Activated CD4-positive, alpha-beta T cell treated with anti-CD3 and anti-CD28 coated beads, Interleukin-2, Interleukin-4, amounts not matched to agents 100 ng/mL and 50 ng/mL, durations not matched to agents 16 hours and 8 hours (primary cell): ENCODE data around the gene ADARB2.

ENCODE experiments used
- DNase-seq: peaks from one replicate; pipeline ENCODE4 v3.0.0-alpha.2; 2020; ENCODE audit warnings: low spot score

Gene ADARB2

DNA sequence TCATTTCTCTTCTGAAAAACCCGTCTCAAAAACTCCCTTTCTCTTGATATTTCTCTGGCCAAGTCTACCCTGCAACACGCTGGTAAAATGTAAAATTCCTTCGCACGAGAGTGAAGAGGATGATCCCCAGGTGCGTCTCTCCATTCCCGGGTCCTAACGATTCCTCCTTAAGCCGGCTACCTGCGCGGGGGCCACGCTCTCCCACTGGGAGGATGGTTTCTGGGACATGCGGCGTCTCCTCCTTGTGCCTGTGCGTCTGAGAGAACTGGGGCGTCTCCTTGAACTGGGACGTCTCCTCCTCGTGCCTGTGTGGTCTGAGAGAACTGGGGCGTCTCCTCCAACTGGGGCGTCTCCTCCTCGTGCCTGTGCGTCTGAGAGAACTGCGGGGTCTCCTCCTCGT is 531.2 kb downstream of the ADARB2 start:
- no peak for DNase-seq

DNA sequence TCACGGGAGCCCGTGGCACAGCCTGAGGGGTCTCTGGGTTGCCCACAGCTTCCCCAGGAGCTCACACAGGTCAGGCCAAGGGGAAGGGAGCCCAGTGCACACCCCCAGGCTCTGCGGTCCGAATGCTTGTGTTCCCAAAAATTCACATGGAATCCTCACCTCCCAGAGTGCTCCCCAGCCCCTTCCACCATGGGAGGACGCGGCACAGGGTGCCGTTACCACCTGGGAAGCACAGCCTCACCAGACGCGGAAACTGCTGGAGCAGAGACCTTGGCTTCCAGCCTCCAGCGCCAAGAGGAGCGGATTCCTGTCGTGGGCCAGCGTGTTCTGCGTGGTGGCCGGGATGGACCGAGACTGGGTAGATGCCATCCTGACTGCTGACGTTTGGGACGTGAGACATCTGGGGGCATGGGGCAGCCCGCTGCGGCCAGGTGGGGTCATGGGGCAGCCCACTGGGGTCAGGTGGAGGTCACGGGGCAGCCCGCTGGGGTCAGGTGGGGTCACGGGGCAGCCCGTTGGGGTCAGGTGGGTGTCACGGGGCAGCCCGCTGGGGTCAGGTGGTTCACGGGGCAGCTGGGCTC is 531.8 kb downstream of the ADARB2 start:
- DNase-seq, result no peak

GRCh38 chr10:1204434-1205326 is 532.6 kb downstream of the ADARB2 start:
- DNase-seq, result no peak

DNA sequence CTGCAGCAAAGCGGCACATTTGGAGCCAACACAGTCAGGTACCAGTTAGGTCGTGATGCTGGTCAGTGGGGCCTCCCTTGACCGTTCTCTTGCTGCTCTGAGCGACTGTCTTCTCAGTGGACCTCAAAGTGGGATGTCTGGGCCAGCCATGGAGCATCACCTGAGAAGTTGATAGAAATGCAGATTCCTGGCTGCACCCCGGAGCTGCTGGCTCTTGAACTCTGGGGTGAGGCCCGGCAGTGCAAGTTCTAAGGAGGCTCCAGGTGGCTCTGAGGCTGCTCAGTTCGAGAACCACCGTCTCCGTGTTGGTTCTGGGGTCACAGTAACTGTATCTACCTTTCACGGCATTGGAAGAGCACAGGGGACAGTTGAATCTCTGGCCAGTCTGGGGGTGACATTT is 533.6 kb downstream of the ADARB2 start:
- no peak for DNase-seq

DNA sequence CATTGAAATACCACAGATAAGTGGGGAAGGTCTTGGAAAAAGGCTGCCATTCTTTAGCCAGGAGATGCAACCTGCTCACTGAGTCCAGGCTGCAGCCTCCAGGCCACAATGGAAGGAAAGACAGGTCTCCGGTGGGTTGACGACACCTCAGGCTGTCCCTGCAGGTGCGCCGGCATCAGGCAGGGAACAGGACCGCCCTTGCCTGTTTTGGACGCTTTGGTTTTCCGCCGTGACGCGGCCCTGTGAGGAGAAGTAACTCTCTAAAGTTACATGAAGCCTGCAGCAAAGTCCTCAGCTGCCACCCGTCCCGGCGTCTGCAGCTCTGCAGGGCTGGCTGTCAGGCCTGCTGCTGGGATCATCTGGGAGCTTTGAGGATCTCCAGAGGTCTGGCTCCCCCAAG is 534.1 kb downstream of the ADARB2 start:
- DNase-seq, result no peak

DNA sequence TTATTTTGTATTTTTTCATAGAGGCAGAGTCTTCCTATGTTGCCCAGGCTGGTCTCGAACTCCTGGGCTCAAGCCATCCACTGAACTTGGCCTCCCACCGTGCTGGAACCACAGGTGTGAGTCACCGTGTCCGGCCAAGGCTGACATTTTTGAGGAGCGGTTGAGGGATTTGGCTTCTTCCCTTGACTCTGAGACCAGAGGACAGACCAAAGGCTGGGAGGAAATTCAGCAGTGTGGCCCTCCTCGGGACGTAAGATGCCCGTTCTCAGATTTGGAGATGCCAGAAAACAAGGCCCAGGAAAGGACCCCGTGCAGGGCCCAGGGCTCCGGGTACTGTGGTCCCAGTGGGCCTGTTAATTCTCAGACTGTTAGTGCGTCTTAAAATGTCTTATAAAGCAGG is 535.0 kb downstream of the ADARB2 start:
- no peak for DNase-seq

- no peak for DNase-seq
Measured at GRCh38 chr10:1200866-1201807, 536.2 kb downstream of the ADARB2 start.

GRCh38 chr10:1199897-1200721 is 537.2 kb downstream of the ADARB2 start:
- DNase-seq, result no peak

- DNase-seq, result no peak
Measured at GRCh38 chr10:1199345-1199673, 538.0 kb downstream of the ADARB2 start.

DNA sequence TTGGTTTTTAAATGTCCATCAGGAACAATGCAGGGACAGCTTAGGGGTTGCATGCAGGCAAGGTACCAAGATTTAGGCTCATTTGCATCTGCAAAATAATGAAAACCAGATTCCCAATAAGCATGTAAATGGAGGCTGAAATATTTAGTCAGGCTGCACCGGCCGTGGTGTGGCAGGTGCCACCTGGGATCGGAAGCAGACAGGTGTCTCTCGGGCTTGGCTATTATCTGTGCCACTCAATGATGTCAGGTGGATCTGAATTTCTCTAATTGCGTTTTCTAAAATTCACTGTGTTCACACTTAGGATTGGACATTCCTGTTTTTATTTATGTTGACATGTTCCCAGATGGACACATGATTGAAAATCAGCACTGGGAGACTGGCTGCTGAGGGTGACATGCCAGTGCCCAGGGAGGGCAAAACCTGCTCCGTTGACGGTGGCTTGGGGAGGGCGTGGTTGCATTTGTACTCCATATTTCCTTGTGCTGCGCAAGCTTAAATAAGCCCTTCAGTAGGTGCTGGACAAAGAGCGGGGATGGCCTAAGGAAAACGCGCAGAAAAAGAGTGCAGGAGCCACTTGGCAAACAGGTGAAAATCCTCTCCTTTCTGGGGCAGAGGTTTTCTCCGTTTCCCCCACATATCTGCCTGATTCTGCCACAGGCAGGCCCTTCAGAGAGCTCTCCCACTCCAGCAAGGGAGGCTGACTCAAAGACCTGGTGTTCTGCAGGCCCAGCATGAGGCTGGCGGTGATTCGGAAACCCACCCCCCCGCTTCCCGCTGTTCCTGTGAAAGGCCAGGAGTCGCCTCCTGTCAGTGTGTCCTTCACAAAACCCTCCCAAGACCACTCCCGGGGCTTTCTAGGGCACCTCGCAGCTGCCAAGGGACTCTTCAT is 538.6 kb downstream of the ADARB2 start:
- no peak for DNase-seq

DNA sequence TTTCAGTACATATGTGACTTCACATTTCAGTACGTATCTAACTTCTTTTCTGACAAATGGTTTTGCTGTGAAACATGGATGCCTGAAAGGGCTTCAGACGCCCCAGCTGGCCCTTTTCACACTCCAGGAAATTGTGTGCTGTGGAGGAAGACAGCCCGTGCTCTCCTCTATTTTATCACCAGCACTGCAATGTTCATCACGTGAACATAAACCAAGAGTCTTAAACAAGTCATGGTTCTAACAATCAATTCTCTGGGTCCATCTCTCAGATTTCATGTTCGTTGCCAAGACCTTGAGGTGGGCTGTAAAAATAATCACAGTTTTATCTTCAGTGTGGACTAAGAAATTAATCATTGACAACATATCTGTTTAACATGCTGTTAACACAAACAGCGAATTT is 539.9 kb downstream of the ADARB2 start:
- no peak for DNase-seq

DNA sequence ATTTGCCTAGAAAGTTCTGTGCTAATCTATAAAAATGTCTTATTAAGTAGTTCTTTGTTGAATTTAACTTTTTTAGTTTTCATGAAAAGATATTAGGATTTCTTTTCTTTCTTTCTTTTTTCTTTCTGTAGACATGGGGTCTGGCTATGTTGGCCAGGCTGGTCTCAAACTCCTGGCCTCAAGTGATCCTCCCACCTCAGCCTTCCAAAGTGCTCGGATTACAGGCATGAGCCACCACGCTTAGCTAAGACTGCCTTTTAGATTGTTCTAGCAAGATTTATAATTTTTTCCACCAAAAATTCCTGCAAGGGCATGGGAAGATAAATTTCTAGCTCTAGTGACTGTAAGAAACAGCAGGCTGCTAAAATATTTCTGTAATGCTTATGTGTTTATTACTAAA is 540.7 kb downstream of the ADARB2 start:
- DNase-seq, result no peak

DNA sequence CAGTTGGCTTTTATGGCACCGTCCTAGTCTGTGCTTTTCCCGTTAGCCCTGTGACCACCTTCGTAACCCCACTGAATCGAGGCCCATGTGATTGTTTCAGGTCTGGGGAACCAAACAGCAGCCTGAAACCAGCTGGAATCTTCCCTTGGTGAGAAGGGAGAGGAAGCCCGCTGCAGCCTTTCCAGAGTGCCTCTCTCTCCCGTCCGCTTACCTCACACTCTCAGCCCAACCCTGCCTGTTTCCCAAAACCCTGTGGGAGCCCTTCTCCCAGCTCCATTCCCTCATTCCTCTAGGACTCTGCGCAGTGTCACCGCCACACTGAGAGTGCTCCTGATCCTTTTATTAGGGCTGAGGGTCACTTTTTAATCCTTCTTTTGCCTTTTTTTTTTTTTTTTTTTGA is 541.5 kb downstream of the ADARB2 start:
- DNase-seq, result no peak

DNA sequence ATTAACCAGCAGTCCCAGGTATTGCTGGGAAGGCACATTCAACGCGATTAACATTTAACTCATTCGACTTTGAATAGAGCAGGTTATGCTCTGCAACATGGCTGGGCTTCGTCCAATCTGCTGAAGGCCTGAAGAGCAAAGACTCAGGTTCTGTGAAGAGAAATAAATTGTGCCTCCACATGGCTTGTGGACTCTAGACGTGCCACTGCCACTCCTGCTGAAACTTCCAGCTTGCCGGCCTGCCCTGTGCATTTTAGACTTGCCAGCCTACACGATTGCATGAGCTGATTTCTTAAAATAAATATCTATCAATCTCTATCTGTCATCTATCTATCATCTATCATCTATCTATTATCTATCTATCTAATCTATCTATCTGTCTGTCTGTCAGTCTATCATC is 543.2 kb downstream of the ADARB2 start:
- DNase-seq, result no peak

GRCh38 chr10:1193561-1193960 is 543.8 kb downstream of the ADARB2 start:
- DNase-seq, result no peak

DNA sequence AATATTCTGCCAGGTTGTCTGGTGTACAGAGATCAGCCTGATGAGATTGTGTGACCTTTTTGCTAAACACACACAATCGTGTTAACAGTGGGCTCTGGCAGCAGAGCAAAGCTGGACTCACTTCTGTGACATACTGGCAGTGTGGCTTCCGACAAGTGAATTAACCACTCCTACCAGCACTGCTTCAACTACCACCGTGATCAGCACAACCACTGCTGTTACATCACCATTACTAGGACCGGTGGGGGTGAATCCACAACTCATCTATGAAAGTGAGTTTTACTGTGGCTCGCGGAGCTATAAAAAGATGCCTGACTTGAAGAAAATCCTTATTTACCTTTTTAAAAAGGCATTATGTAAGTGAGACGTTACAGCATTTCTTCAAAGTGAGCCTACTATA is 545.6 kb downstream of the ADARB2 start:
- no peak for DNase-seq

DNA sequence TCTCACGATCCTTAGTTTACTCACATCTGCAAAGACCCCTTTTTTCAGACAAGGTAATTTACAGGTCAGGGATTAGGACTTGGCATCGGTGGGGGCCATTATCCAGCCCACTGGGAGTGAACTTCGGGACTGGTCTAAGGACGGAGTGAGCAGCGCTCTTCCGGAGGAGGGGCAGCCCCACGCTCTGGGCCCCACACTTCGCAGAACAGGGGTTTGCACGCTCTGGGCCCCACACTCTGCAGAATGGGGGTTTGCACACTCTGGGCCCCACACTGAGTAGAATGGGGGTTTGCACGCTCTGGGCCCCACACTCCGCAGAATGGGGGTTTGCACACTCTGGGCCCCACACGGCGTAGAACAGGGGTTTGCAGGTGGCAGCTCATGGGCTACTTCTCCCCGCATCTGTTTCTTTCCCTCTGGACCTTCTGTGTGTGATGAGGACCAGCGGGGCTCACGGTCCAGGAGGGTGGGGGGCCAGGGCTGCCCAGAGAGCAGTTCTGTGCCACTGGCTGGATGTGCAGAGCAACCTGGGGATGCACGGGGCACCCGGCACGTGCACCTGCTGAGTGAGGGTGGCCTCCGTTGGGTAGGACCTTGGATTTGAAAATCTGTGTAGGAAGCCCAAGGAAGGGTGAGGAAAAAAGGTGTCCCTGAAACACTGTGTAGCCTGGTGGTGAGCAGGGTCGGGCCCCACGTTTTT is 546.4 kb downstream of the ADARB2 start:
- DNase-seq, result no peak

- DNase-seq, result no peak
Measured at GRCh38 chr10:1190052-1190395, 547.3 kb downstream of the ADARB2 start.

- no peak for DNase-seq
Measured at GRCh38 chr10:1189166-1190051, 547.9 kb downstream of the ADARB2 start.
